ENCODE results near the gene PUS3.
"Not testable (repeated sequence)": the region's sequence is repeated elsewhere in the genome, so short reads cannot be mapped to it uniquely, and the experiment has no call there.

The PUS3 gene

GRCh38 chr11:125916683-125917347 is 13.8 kb upstream of the PUS3 start:
- no peak for DNase-seq

GRCh38 chr11:125914601-125915000 is 11.6 kb upstream of the PUS3 start:
- not testable (repeated sequence) for DNase-seq

GRCh38 chr11:125910226-125910849 is 7.3 kb upstream of the PUS3 start:
- no peak for DNase-seq

GRCh38 chr11:125904678-125905077 is 1.7 kb upstream of the PUS3 start:
- no peak for DNase-seq

- no peak for DNase-seq
These were observed 979 bp upstream of the PUS3 start, which contains the start of gene DDX25 for GRCh38 chr11:125903711-125904659. Gene DDX25 (plus strand): TSS chr11:125904508. CDS start chr11:125904518, 10 bp downstream.

GRCh38 chr11:125902277-125902926 is 604 bp downstream of the PUS3 start:
- no peak for DNase-seq

GRCh38 chr11:125901872-125902271 is 1.1 kb downstream of the PUS3 start:
- DNase-seq = no peak

GRCh38 chr11:125892994-125893393 is 10.0 kb downstream of the PUS3 start:
- DNase-seq = no peak

- no peak for DNase-seq
These were observed 10.9 kb downstream of the PUS3 start for GRCh38 chr11:125892071-125892470.

GRCh38 chr11:125890447-125891100 is 12.4 kb downstream of the PUS3 start:
- no peak for DNase-seq

- peak; percentile 49 for DNase-seq
These were observed 15.4 kb downstream of the PUS3 start, which contains the start of gene HYLS1 for GRCh38 chr11:125887373-125888324. Gene HYLS1 (plus strand): TSS chr11:125887668. CDS start chr11:125899369, 11,701 bp downstream.

- DNase-seq = no peak
These were observed 16.0 kb downstream of the PUS3 start for GRCh38 chr11:125886997-125887372.

GRCh38 chr11:125883375-125883774 is 19.6 kb downstream of the PUS3 start:
- DNase-seq = no peak

- DNase-seq = no peak
These were observed 21.7 kb downstream of the PUS3 start for GRCh38 chr11:125881291-125881690.

GRCh38 chr11:125874556-125875124 is 28.4 kb downstream of the PUS3 start:
- DNase-seq = peak; percentile 31

- DNase-seq = no peak
These were observed 29.0 kb downstream of the PUS3 start for GRCh38 chr11:125873881-125874555.

GRCh38 chr11:125872138-125872491 is 30.9 kb downstream of the PUS3 start:
- DNase-seq = no peak

- no peak for DNase-seq
These were observed 31.4 kb downstream of the PUS3 start for GRCh38 chr11:125871391-125872137.

GRCh38 chr11:125869521-125869920 is 33.5 kb downstream of the PUS3 start:
- DNase-seq = no peak
